ENCODE measurements around the gene FBLN2. TPM values are rescaled to one million over a fixed set of nuclear protein-coding genes. Genes with fewer than 3 reads are reported as not detected.

The FBLN2 gene
- total RNA-seq, 1 donor from 2014 or later, result 32.9 TPM

DNA sequence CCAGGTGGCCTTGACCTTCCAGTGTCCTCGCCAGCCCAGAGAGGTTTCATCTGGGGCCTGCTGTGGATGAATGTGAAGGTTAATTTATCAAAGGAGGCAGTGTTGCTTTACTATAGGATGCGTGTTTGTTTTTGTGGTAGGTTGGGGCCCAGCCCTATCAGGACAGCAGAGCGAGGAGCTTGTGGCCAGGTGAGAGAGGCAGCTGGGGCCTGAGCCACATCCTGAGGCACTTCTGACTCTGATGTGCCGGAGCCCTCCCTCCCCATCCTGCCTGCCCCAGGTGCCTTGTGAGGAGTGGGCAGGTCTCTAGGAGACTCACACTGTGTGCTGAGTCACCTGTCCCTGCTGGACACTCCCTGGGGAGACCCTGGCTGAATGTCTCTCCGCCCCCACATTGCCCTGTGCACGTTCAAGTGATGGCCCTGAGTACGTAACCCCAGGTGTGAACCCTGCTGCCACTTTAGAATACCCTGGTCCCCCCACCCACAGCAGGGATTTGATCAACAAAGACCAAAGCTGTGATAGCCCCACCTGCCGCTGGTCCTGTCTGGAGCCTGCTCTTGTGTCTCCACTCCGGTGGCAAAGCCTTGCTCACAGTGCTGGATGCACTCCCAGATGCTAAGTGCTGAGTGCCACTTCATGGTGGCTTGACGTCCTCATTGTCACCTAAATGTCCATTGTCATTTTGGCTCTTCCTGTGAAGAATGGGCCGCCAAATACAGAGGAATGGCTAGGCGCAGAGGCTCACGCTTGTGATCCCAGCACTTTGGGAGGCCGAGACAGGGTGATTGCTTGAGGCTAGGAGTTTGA is 16.0 kb downstream of the FBLN2 start:
- Histone ChIP-seq H3K4me3 (no peak overlapping the region), H3K27me3 (no peaks in the 10 kb centered on the region), H3K27ac (no peak overlapping the region), H3K9me3 (no peaks in the 10 kb centered on the region), H3K4me1 (no peaks in the 10 kb centered on the region), H3K36me3 (no peaks in the 10 kb centered on the region)
- no peak for DNase-seq
- ATAC-seq, result no peak
- TF ChIP-seq, protein P1, sequence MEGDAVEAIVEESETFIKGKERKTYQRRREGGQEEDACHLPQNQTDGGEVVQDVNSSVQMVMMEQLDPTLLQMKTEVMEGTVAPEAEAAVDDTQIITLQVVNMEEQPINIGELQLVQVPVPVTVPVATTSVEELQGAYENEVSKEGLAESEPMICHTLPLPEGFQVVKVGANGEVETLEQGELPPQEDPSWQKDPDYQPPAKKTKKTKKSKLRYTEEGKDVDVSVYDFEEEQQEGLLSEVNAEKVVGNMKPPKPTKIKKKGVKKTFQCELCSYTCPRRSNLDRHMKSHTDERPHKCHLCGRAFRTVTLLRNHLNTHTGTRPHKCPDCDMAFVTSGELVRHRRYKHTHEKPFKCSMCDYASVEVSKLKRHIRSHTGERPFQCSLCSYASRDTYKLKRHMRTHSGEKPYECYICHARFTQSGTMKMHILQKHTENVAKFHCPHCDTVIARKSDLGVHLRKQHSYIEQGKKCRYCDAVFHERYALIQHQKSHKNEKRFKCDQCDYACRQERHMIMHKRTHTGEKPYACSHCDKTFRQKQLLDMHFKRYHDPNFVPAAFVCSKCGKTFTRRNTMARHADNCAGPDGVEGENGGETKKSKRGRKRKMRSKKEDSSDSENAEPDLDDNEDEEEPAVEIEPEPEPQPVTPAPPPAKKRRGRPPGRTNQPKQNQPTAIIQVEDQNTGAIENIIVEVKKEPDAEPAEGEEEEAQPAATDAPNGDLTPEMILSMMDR (IDR thresholded peaks at IDR 0.05), result no peak
- intact Hi-C loops (cut with DNase I), result no loop called here

DNA sequence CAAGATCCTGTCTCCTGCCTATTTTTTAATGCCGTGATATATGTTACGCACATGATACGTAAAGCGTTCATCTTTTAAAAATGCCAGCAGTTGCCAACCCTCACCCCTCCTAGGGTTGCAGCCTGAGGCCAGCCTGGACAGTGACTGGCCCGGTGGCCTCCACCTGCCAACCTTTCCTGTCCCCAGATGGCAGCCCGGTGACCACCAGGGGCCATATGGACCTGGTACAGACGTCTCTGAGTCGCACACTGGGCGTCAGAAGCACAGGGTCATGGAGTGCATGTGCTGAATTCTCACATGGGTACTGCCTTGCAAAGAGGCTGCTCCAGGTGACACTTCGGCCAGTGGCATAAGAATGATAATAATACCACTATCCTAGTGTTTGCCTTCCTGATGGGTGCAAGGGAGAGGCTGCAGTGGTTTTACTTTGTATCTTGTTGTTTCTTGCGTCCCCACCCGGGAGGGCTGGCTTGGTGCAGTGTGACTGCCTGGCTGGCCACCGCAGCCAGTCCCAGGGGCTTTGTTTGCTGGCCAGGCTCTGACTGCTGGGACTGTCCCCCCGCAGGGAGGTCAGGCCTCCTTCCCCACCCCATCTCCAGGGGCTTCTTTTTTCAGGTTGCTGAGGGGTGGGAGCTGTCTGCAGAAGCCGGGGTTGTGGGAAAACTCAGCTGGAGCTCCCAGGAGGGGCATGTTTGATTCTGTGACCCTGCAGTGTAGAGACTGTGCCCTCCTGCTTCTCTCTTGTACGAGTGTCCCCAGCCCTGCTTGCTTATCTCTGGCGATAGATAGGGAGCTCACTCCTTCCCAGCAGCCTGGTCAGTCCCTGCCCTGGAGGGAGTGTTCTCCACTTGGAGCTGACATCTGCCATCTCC is 16.9 kb downstream of the FBLN2 start:
- H3K9me3 ChIP-seq, result no peaks in the 10 kb centered on the region
- H3K27me3 ChIP-seq, result no peaks in the 10 kb centered on the region
- no peak overlapping the region for H3K27ac ChIP-seq
- no peak overlapping the region for H3K4me3 ChIP-seq
- H3K4me1 ChIP-seq, result no peaks in the 10 kb centered on the region
- no peak for DNase-seq
- ATAC-seq, result no peak
- intact Hi-C loops (cut with DNase I), result no loop called here
- TF ChIP-seq, protein P1 (IDR thresholded peaks at IDR 0.05), result no peak
- H3K36me3 ChIP-seq, result no peaks in the 10 kb centered on the region

DNA sequence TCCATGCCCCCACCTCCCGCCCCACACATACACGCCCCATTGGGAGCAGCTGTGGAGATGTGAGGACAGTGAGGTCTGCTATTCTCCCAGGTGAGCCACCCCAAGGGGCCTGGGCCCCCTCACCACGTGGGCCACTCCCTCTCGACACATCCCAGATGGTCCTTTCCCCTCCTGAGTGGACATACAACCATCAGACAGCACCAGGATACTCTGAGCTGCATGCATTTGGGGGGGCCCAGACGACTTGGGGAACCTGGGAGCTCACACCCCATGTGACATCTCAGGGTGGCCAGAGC is 17.5 kb downstream of the FBLN2 start:
- DNase-seq (no peak), ATAC-seq (no peak)
- Histone ChIP-seq H3K9me3 (no peaks in the 10 kb centered on the region), H3K36me3 (no peaks in the 10 kb centered on the region), H3K4me3 (no peak overlapping the region), H3K27ac (no peak overlapping the region), H3K27me3 (no peaks in the 10 kb centered on the region), H3K4me1 (no peaks in the 10 kb centered on the region)
- TF ChIP-seq, protein P1 (IDR thresholded peaks at IDR 0.05), result no peak
- intact Hi-C loops (cut with DNase I), result no loop called here

DNA sequence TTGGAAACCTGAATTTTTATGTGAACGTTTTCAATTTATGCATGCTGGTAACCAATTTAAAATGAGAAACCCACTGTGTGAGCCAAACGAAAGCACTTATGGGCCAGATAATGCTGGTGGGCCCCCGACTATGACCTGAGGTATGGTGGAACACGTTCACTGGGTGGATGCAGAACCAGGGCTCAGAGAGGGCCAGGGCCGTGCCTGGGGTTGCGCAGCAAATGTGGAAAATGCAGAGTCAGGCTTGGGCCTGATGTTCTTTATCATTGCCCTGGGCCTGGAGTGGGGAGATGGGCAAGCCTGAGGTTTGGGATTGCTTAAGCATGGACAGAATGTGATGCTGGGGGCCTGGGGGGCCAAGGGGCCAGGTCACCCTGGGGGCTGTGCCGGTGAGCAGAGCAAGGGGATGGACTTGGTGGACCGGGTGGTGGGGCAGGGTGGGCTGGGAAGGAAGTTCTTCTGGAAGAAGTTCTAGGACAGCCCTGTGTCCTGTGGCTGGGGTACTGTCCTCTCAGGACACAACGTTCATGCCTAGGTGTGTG is 17.9 kb downstream of the FBLN2 start:
- no peak for ATAC-seq
- DNase-seq, result no peak
- Histone ChIP-seq H3K27ac (no peak overlapping the region), H3K9me3 (no peaks in the 10 kb centered on the region), H3K4me3 (no peak overlapping the region), H3K27me3 (no peaks in the 10 kb centered on the region), H3K4me1 (no peaks in the 10 kb centered on the region), H3K36me3 (no peaks in the 10 kb centered on the region)
- TF ChIP-seq, protein P1 (IDR thresholded peaks at IDR 0.05), result no peak
- intact Hi-C loops (cut with DNase I), result no loop called here

DNA sequence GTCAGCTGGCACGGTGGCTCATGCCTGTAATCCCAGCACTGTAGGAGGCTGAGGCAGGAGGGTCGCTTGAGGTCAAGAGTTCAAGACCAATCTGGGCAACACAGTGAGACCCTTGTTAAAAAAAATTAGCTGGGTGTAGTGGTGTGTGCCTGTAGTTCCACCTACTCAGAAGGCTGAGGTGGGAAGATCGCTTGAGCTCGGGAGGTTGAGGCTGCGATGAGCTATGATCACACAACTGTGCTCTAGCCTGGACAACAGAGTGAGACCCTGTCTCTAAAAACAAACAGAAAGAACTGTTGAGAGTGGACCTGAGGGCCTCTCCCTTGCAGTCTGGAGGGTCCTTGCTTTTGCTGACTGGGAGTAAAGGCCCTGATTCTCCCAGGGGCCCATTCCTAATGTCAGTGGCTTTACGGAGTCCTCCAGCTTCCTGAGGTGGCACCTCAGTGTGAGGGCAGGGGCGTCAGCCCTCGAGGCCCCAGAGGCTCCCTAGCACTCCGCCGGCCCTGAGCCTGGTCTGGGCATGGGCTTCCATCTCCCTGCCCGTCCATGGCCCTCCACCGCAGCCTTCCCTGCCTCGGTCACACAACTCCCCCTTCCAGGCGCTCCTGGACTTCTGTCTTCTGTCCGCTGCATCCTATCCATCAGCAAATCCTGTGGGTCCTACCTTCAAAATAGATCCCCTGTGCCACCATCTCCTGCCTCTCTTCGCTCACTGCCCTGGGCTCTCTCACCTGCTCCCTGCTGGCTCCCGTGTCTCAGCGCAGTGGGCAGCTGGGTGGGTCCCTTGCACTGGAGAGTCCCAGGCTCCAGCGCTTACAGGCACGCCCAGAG is 19.0 kb downstream of the FBLN2 start:
- Histone ChIP-seq H3K9me3 (no peaks in the 10 kb centered on the region), H3K36me3 (no peaks in the 10 kb centered on the region), H3K4me1 (no peaks in the 10 kb centered on the region), H3K27me3 (no peaks in the 10 kb centered on the region), H3K27ac (no peak overlapping the region), H3K4me3 (no peak overlapping the region)
- TF ChIP-seq, protein P1 (IDR thresholded peaks at IDR 0.05), result no peak
- no peak for ATAC-seq
- no peak for DNase-seq
- intact Hi-C loops (cut with DNase I), result no loop called here

All from upper lobe of right lung (tissue), 1 donor.